Measurements from ENCODE around the gene ULBP2. TPM values are rescaled to one million over a fixed set of nuclear protein-coding genes. Genes with fewer than 3 reads are reported as not detected.
"Not testable (repeated sequence)": the region's sequence is repeated elsewhere in the genome, so short reads cannot be mapped to it uniquely, and the experiment has no call there.

The ULBP2 gene
- total and polyA plus RNA-seq, 7 experiments from 2014 or later, result 0.27 to 1.0 (median 0.56) TPM; not detected in 2

DNA sequence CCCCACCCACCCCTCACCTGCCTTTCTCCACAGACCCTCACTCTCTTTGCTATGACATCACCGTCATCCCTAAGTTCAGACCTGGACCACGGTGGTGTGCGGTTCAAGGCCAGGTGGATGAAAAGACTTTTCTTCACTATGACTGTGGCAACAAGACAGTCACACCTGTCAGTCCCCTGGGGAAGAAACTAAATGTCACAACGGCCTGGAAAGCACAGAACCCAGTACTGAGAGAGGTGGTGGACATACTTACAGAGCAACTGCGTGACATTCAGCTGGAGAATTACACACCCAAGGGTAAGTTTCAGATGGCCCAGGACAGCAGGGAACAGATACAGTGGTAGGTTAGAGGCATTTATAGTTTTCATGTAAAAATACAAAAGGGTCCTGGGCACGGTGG lies 3.5 kb downstream of the ULBP2 start:
- H3K4me3 ChIP-seq (ENCODE audit: low read length); H3K36me3 Mint-ChIP-seq; intact Hi-C loops (cut with micrococcal nuclease); DNase-seq; H3K36me3 ChIP-seq (ENCODE audit: control insufficient read depth in 2 of 3, insufficient read depth in 3 of 3, low read length in 3 of 3); CTCF ChIA-PET; ATAC-seq; H3K27ac ChIP-seq (ENCODE audit: low read depth, low read length); H3K4me3 Mint-ChIP-seq; H3K27me3 ChIP-seq (ENCODE audit: control insufficient read depth in 2 of 2, insufficient read depth in 2 of 2, low read length in 2 of 2); H3K4me1 ChIP-seq (ENCODE audit: control insufficient read depth in 2 of 2, insufficient read depth in 2 of 2, low read length in 2 of 2); POLR2A ChIA-PET; H3K27ac Mint-ChIP-seq; H3K9me3 Mint-ChIP-seq; H3K9me3 ChIP-seq (ENCODE audit: control insufficient read depth in 2 of 3, low read length in 3 of 3): not testable (repeated sequence)
- Mint-ChIP-seq H3K27me3 (peaks cover 22 to 75% (median 36%) of the 10 kb centered on the region in 5 donors), H3K4me1 (peaks cover 6 to 18% (median 16%) of the 10 kb centered on the region in 7 donors)

- H3K4me3 Mint-ChIP-seq; H3K4me3 ChIP-seq (ENCODE audit: low read length); ATAC-seq; H3K9me3 Mint-ChIP-seq; H3K4me1 Mint-ChIP-seq; DNase-seq; CTCF ChIA-PET; H3K9me3 ChIP-seq (ENCODE audit: control insufficient read depth in 2 of 3, low read length in 3 of 3); H3K27ac ChIP-seq (ENCODE audit: low read depth, low read length); H3K27me3 ChIP-seq (ENCODE audit: control insufficient read depth in 2 of 2, insufficient read depth in 2 of 2, low read length in 2 of 2); POLR2A ChIA-PET; H3K4me1 ChIP-seq (ENCODE audit: control insufficient read depth in 2 of 2, insufficient read depth in 2 of 2, low read length in 2 of 2); intact Hi-C loops (cut with micrococcal nuclease); H3K36me3 Mint-ChIP-seq; H3K36me3 ChIP-seq (ENCODE audit: control insufficient read depth in 2 of 3, insufficient read depth in 3 of 3, low read length in 3 of 3); H3K27ac Mint-ChIP-seq: not testable (repeated sequence)
- peaks cover 31 to 77% (median 41%) of the 10 kb centered on the region in 5 donors for H3K27me3 Mint-ChIP-seq
Measured at GRCh38 chr6:149946631-149947030, 4.8 kb downstream of the ULBP2 start.

- POLR2A ChIA-PET; H3K4me3 ChIP-seq (ENCODE audit: low read length); H3K27ac Mint-ChIP-seq; H3K9me3 Mint-ChIP-seq; intact Hi-C loops (cut with micrococcal nuclease); CTCF ChIA-PET; H3K27ac ChIP-seq (ENCODE audit: low read depth, low read length); H3K36me3 ChIP-seq (ENCODE audit: control insufficient read depth in 2 of 3, insufficient read depth in 3 of 3, low read length in 3 of 3); H3K9me3 ChIP-seq (ENCODE audit: control insufficient read depth in 2 of 3, low read length in 3 of 3); ATAC-seq; H3K4me1 Mint-ChIP-seq; H3K36me3 Mint-ChIP-seq; H3K4me1 ChIP-seq (ENCODE audit: control insufficient read depth in 2 of 2, insufficient read depth in 2 of 2, low read length in 2 of 2); DNase-seq; H3K4me3 Mint-ChIP-seq: not testable (repeated sequence)
- H3K27me3 ChIP-seq (ENCODE audit: control insufficient read depth in 2 of 2, insufficient read depth in 2 of 2, low read length in 2 of 2), result peaks cover 3 to 11% of the 10 kb centered on the region in 2 donors
- H3K27me3 Mint-ChIP-seq, result peaks cover 40 to 79% (median 49%) of the 10 kb centered on the region in 5 donors
Measured at GRCh38 chr6:149947533-149947932, 5.7 kb downstream of the ULBP2 start.

DNA sequence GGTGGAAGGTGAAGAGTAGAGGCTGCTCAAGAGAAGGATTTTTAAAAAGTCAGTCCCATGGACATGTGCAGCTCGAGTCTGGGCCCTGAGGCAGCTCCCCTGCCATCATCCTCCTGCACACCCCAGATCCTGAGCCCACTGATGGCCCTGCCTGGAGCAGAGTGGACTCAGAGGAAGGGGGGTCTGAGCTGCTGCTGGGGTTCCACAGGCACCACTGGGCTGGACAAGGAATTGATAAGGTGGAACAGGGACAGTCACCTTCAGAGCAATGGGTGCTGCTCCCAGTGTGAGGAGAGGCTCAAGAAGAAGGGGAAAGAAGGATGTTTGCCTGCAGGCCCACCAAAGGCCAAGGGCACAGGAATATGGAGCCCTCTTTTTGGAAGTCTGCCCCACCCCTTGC lies 6.2 kb downstream of the ULBP2 start:
- POLR2A ChIA-PET, result no interaction called here
- Histone ChIP-seq H3K4me3 (ENCODE audit: low read length) (no peak overlapping the region), H3K36me3 (ENCODE audit: control insufficient read depth in 2 of 3, insufficient read depth in 3 of 3, low read length in 3 of 3) (no peaks in the 10 kb centered on the region), H3K9me3 (ENCODE audit: control insufficient read depth in 2 of 3, low read length in 3 of 3) (no peaks in the 10 kb centered on the region), H3K4me1 (ENCODE audit: control insufficient read depth in 2 of 2, insufficient read depth in 2 of 2, low read length in 2 of 2) (no peaks in the 10 kb centered on the region), H3K27me3 (ENCODE audit: control insufficient read depth in 2 of 2, insufficient read depth in 2 of 2, low read length in 2 of 2) (peaks cover 3 to 16% of the 10 kb centered on the region in 2 donors), H3K27ac (ENCODE audit: low read depth, low read length) (no peak overlapping the region)
- Mint-ChIP-seq H3K4me3 (no peak overlapping the region), H3K4me1 (peaks cover 0 to under 1% (median 0%) of the 10 kb centered on the region in 7 donors), H3K9me3 (no peaks in the 10 kb centered on the region), H3K36me3 (no peaks in the 10 kb centered on the region), H3K27ac (no peak overlapping the region), H3K27me3 (peaks cover 45 to 79% (median 51%) of the 10 kb centered on the region in 5 donors)
- DNase-seq (no peak), ATAC-seq (no peak)
- intact Hi-C loops (cut with micrococcal nuclease), result no loop called here
- CTCF ChIA-PET, result no interaction called here

DNA sequence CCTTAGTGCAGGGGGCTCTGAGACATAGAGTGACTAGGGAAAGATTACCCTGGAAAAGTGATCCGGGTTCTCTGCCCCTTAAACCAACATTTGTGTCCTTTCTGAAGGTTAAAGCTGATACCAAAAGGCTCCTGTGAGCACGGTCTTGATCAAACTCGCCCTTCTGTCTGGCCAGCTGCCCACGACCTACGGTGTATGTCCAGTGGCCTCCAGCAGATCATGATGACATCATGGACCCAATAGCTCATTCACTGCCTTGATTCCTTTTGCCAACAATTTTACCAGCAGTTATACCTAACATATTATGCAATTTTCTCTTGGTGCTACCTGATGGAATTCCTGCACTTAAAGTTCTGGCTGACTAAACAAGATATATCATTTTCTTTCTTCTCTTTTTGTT lies 6.8 kb downstream of the ULBP2 start:
- CTCF ChIA-PET, result no interaction called here
- ATAC-seq, result no peak

GRCh38 chr6:149950423-149950822 lies 8.6 kb downstream of the ULBP2 start:
- peaks cover 0 to 5% (median 0%) of the 10 kb centered on the region in 5 donors for H3K36me3 Mint-ChIP-seq
- no peaks in the 10 kb centered on the region for H3K9me3 ChIP-seq (ENCODE audit: control insufficient read depth in 2 of 3, low read length in 3 of 3)
- H3K4me3 Mint-ChIP-seq, result no peak overlapping the region
- H3K27ac Mint-ChIP-seq, result no peak overlapping the region
- H3K4me1 Mint-ChIP-seq, result peaks cover 6 to 9% (median 6%) of the 10 kb centered on the region in 7 donors
- POLR2A ChIA-PET, result interaction anchor here (0.6 kb wide), 1 partner anchor 964 kb away, joined by 3 read pairs; no protein-coding TSS in a partner anchor
- CTCF ChIA-PET, result no interaction called here
- H3K4me1 ChIP-seq (ENCODE audit: control insufficient read depth in 2 of 2, insufficient read depth in 2 of 2, low read length in 2 of 2), result no peaks in the 10 kb centered on the region
- no peaks in the 10 kb centered on the region for H3K36me3 ChIP-seq (ENCODE audit: control insufficient read depth in 2 of 3, insufficient read depth in 3 of 3, low read length in 3 of 3)
- H3K27me3 Mint-ChIP-seq, result peaks cover 59 to 81% (median 65%) of the 10 kb centered on the region in 5 donors
- DNase-seq (no peak), ATAC-seq (no peak)
- H3K4me3 ChIP-seq (ENCODE audit: low read length), result no peak overlapping the region
- H3K27ac ChIP-seq (ENCODE audit: low read depth, low read length), result no peak overlapping the region
- peaks cover 0 to 3% (median 0%) of the 10 kb centered on the region in 11 donors for H3K9me3 Mint-ChIP-seq
- intact Hi-C loops (cut with micrococcal nuclease), result no loop called here
- H3K27me3 ChIP-seq (ENCODE audit: control insufficient read depth in 2 of 2, insufficient read depth in 2 of 2, low read length in 2 of 2), result peaks cover 11 to 16% of the 10 kb centered on the region in 2 donors

More for the DNA sequence above, 6.8 kb downstream of the ULBP2 start:
- DNase-seq, result no peak
- no peak overlapping the region for H3K27ac Mint-ChIP-seq
- H3K36me3 Mint-ChIP-seq, result no peaks in the 10 kb centered on the region
- peaks cover 8 to 16% of the 10 kb centered on the region in 2 donors for H3K27me3 ChIP-seq (ENCODE audit: control insufficient read depth in 2 of 2, insufficient read depth in 2 of 2, low read length in 2 of 2)
- H3K4me3 ChIP-seq (ENCODE audit: low read length), result no peak overlapping the region
- no peak overlapping the region for H3K4me3 Mint-ChIP-seq
- H3K4me1 Mint-ChIP-seq, result peaks cover 0 to 3% (median 0%) of the 10 kb centered on the region in 7 donors
- no peaks in the 10 kb centered on the region for H3K36me3 ChIP-seq (ENCODE audit: control insufficient read depth in 2 of 3, insufficient read depth in 3 of 3, low read length in 3 of 3)
- no peaks in the 10 kb centered on the region for H3K4me1 ChIP-seq (ENCODE audit: control insufficient read depth in 2 of 2, insufficient read depth in 2 of 2, low read length in 2 of 2)
- H3K27me3 Mint-ChIP-seq, result peaks cover 51 to 79% (median 57%) of the 10 kb centered on the region in 5 donors
- H3K9me3 Mint-ChIP-seq, result no peaks in the 10 kb centered on the region
- intact Hi-C loops (cut with micrococcal nuclease), result no loop called here
- H3K9me3 ChIP-seq (ENCODE audit: control insufficient read depth in 2 of 3, low read length in 3 of 3), result no peaks in the 10 kb centered on the region
- H3K27ac ChIP-seq (ENCODE audit: low read depth, low read length), result no peak overlapping the region
- POLR2A ChIA-PET, result no interaction called here

DNA sequence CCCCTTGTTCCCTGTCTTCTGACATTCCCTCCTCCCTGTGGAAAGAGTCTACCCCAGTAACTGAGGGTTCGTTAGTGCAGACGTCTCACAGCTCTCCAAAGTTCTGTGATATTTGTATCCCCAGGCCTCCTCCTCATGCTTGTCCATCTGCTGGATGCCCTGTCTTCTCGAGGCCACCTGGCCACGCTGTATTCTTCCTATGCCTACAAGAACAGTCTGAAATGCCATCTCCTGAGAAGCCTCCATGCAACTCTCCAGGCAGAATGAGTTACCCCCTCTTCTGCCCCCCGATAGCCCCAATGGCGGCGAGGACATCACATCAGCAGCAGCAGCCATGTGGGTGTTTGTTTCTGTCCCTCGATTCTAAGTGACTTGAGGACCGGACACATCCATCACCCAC lies 9.3 kb downstream of the ULBP2 start:
- intact Hi-C loops (cut with micrococcal nuclease), result no loop called here
- H3K9me3 Mint-ChIP-seq, result peaks cover 0 to 4% (median 0%) of the 10 kb centered on the region in 11 donors
- H3K27ac Mint-ChIP-seq, result no peak overlapping the region
- ATAC-seq (no peak), DNase-seq (no peak)
- peaks cover 6 to 11% (median 6%) of the 10 kb centered on the region in 7 donors for H3K4me1 Mint-ChIP-seq
- H3K36me3 Mint-ChIP-seq, result peaks cover 0 to 6% (median 0%) of the 10 kb centered on the region in 5 donors
- Histone ChIP-seq H3K4me3 (ENCODE audit: low read length) (no peak overlapping the region), H3K9me3 (ENCODE audit: control insufficient read depth in 2 of 3, low read length in 3 of 3) (no peaks in the 10 kb centered on the region), H3K27me3 (ENCODE audit: control insufficient read depth in 2 of 2, insufficient read depth in 2 of 2, low read length in 2 of 2) (peaks cover 17 to 20% of the 10 kb centered on the region in 2 donors), H3K27ac (ENCODE audit: low read depth, low read length) (no peak overlapping the region), H3K4me1 (ENCODE audit: control insufficient read depth in 2 of 2, insufficient read depth in 2 of 2, low read length in 2 of 2) (no peaks in the 10 kb centered on the region), H3K36me3 (ENCODE audit: control insufficient read depth in 2 of 3, insufficient read depth in 3 of 3, low read length in 3 of 3) (no peaks in the 10 kb centered on the region)
- ChIA-PET CTCF (interaction anchor here (0.5 kb wide), 1 partner anchor 13 kb away, joined by 5 read pairs; the partner anchor contains the start of gene ULBP1), POLR2A (no interaction called here)
- H3K27me3 Mint-ChIP-seq, result peaks cover 66 to 83% (median 71%) of the 10 kb centered on the region in 5 donors
- H3K4me3 Mint-ChIP-seq, result peak overlapping the region in 1 of 10 donors; percentile 32
